ENCODE data around the gene TRIP10. TPM values are rescaled to one million over a fixed set of nuclear protein-coding genes. Genes with fewer than 3 reads are reported as not detected.

Gene TRIP10
- total RNA-seq, 1 experiment from 2014 or later = 50.0 TPM

DNA sequence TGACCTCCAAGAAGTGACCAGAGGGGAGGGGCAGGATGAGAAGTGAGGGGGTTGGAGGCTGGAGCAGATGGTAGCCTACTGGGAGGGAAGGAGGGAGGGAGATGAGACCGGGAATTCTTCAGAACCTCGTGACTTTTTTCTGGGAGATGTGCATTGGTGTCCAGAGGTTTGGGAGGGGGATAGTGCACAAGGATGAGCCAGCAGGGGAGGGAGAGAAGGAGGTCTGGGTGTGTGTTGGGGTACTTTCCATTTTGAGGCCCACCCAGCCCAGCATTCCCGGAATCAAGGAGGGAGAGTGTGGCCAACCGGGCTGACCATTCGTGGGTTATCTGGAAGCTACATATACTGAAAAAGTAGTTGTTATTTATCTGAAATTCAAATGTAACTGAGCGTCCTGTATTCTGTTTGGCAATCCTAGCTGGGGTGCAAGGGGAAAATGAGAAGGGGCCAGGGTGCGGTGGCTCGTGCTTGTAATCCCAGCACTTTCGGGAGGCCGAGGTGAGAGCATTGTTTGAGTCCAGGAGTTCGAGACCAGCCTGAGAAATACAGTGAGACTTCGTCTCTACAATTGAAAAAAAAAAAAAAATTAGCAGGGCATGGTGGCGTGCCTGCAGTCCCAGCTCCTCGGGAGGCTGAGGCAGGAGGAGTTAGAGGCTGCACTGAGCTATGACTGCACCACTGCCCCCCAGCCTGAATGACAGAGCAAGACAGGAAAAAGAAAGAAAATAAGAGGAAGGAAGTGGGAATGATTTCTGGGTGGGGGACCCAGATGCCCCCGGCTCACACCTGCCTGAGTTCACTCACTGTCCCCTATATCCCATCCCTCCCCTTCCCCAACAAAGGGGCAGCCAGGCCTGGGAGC lies 14.6 kb upstream of the TRIP10 start:
- Histone ChIP-seq H3K4me3 (no peak overlapping the region), H3K9me3 (replicated peaks) (no peaks in the 10 kb centered on the region), H3K36me3 (no peaks in the 10 kb centered on the region), H3K4me1 (replicated peaks) (no peaks in the 10 kb centered on the region), H3K27ac (no peak overlapping the region), H3K27me3 (replicated peaks) (no peaks in the 10 kb centered on the region; the same call in 1 of the 2 replicates)
- no peak for DNase-seq (ENCODE audit: low read depth in 1 of 2, low spot score in 2 of 2)

DNA sequence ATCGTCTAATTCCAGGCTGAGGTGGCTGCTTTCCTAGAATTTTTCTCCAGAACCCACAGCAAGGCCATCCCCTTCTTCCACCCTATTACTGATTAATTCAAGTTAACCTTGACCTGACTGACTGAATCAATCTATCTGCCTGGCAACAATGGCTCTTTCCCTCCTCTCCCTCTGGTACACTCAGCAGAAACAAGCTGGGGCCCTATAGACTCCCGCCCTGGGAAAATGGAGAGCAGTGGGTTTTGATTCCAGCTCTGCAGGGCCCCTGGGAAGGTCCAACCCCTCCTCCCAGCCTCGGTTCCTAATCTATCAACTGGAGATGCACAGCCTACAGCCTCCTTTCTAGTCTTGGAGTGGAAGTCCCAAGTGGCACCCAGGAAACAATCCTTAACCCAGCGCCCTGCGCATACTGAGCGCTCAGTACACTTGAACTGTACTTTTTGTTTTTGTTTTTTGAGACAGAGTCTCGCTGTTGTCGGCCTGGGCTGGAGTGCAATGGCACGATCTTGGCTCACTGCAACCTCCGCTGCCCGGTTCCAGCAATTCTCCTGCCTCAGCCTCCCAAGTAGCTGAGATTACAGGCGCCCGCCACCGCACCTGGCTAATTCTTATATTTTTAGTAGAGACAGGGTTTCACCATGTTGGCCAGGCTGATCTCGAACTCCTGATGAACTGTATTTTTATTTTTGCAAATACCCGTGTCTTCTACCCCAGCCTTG lies 13.8 kb upstream of the TRIP10 start:
- no peak for DNase-seq (ENCODE audit: low read depth in 1 of 2, low spot score in 2 of 2)
- H3K27ac ChIP-seq = no peak overlapping the region
- H3K27me3 ChIP-seq (replicated peaks) = no peaks in the 10 kb centered on the region; the same call in 1 of the 2 replicates
- H3K4me1 ChIP-seq (replicated peaks) = no peaks in the 10 kb centered on the region
- no peak overlapping the region for H3K4me3 ChIP-seq
- no peaks in the 10 kb centered on the region for H3K9me3 ChIP-seq (replicated peaks)
- H3K36me3 ChIP-seq = no peaks in the 10 kb centered on the region

DNA sequence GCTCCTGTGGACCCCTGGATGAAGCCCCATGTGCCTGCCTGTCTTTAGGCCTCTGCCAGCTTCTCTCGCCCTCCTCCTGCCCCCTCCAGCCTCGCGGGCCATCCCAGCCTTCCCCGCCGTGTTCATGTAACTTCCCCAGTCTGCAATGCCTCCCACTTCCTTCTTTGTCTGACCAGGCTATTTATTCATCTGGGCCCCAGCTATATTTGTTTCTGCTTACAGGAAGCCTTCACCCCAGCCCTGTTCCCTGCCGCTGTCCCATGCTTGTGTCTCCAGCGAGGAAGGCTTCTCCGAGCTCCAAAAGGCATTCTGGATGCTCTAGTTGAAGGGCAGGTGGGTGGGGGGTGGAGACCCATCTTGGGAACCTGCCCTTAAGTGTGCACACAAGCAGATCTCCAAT lies 11.1 kb upstream of the TRIP10 start:
- no peak for DNase-seq (ENCODE audit: low read depth in 1 of 2, low spot score in 2 of 2)
- Histone ChIP-seq H3K4me3 (no peak overlapping the region), H3K4me1 (replicated peaks) (no peaks in the 10 kb centered on the region), H3K27me3 (replicated peaks) (no peaks in the 10 kb centered on the region), H3K9me3 (replicated peaks) (no peaks in the 10 kb centered on the region), H3K36me3 (peaks cover 13% of the 10 kb centered on the region; the same call in 1 of the 2 replicates), H3K27ac (no peak overlapping the region)

DNA sequence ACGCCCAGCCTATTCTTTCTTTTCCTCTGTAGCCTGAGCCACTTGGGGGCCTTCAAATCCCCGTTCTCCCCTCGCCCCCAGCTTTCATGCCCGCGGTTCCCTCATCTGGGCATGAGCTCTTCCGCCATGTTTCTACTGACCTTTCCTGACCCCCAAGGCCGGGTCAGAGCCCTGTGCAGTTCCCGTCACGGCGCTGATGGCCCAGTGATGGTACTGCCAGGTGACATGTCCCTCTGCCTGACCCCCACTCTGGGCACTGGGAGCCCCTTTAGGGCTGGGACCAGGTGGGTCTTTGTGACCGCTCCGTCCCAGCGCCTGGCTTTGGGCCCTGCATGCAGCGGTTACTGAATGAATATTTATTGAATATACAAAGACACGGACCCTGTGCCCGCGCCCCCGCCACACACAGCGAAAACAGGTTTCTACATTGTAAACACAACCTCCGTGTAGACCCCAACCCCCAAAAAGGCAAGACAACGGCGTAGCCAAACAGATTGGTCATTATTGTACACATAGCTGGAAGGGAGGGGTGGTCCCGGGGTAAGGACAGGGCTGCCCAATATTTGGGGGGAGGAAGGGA lies 9.8 kb upstream of the TRIP10 start:
- Histone ChIP-seq H3K36me3 (peaks cover 13% of the 10 kb centered on the region; the same call in 1 of the 2 replicates), H3K4me3 (no peak overlapping the region), H3K9me3 (replicated peaks) (no peaks in the 10 kb centered on the region), H3K27me3 (replicated peaks) (no peaks in the 10 kb centered on the region), H3K4me1 (replicated peaks) (no peaks in the 10 kb centered on the region), H3K27ac (no peak overlapping the region)
- no peak for DNase-seq (ENCODE audit: low read depth in 1 of 2, low spot score in 2 of 2)

DNA sequence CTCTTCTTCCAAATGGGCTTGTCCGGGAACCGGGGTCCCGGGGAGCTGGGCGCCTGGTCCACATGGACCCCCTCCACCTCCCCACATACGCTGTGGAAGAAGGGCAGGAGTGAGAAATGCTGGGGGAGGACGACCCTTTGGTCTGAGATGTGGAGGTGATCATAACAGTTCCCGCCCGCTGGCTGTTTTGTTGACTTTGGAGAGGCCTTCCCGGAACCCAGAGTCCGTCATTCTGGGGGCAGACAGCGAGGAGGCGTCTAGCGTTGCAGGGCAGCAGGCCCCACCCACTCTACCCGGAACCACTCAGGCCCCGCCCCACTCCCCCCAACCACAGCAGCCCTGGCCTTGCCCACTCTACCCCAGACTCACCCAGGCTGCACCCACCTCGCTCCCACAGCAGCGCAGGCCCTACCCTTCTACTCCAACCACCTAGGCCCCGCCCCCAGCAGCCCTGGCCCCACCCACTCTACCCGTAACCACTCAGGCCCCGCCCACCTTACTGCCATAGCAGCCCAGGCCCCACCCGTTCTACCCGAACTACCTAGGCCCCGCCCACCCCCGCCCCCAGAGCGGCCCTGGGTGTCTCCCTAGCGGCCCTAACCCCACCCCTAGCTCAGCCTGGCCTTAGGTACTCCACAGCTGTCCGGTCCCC lies 9.2 kb upstream of the TRIP10 start:
- H3K4me3 ChIP-seq = no peak overlapping the region
- no peaks in the 10 kb centered on the region for H3K4me1 ChIP-seq (replicated peaks)
- DNase-seq (ENCODE audit: low read depth in 1 of 2, low spot score in 2 of 2) = no peak
- no peak overlapping the region for H3K27ac ChIP-seq
- no peaks in the 10 kb centered on the region for H3K27me3 ChIP-seq (replicated peaks)
- H3K9me3 ChIP-seq (replicated peaks) = no peaks in the 10 kb centered on the region
- H3K36me3 ChIP-seq = peaks cover 13% of the 10 kb centered on the region; the same call in 1 of the 2 replicates

DNA sequence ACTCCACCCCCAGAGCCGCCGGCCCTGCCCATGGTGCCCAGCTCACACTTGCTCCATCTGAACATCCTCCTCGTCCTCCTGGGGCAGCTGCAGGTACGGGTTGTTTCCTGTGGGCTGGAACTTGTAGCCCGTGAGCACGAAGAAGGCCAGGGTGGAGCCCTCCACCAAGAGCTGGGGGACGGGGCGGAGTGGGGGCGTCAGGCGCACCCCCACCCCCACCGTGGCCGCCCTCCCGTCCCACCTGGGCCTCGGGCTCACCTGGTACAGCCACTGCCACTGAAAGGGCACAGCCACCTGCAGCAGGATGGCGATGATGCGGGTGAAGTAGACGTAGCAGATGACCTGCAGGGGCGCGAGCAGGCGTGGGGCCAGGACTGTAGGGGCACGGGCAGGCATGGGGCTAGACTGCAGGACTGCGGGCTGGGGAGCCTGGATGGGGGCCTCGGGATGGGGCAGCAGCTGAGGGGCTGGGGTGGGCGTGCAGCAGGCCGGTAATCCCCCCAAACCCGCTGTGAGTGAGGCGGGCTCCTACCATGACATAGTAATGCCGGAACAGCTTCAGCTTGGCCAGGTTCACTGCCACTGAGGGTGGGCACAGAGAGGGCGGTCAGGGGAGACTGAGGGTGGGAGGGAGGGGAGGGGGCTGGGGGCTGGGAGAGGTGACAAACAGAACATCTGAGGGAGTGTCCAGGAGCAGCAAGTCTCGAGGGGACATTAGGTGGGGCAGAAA lies 8.4 kb upstream of the TRIP10 start:
- DNase-seq (ENCODE audit: low read depth in 1 of 2, low spot score in 2 of 2) = no peak
- H3K4me3 ChIP-seq = no peak overlapping the region
- H3K4me1 ChIP-seq (replicated peaks) = peaks cover 3% of the 10 kb centered on the region
- H3K9me3 ChIP-seq (replicated peaks) = no peaks in the 10 kb centered on the region
- no peak overlapping the region for H3K27ac ChIP-seq
- no peaks in the 10 kb centered on the region for H3K27me3 ChIP-seq (replicated peaks)
- peaks cover 13% of the 10 kb centered on the region; the same call in 1 of the 2 replicates for H3K36me3 ChIP-seq

DNA sequence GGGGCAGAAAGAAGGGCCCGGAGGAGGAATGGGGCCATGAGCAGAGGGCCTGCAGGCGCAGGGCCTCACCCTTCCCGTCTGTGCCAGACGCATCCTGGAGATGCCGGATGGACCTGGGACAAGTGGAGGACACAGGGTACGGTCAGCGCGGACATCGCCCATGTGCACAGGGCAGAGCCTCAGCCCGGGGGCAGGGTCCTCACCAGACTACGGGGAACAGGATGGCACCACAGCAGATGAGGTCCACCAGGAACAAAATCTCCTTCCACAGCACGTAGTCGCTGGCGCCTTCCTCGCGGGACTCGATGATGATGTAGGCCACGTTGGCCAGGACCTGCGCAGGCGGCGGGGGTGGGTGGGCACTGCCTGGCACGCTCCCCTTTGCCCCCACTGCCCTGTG lies 7.7 kb upstream of the TRIP10 start:
- Histone ChIP-seq H3K27ac (no peak overlapping the region), H3K36me3 (peaks cover 13% of the 10 kb centered on the region; the same call in 1 of the 2 replicates), H3K4me1 (replicated peaks) (peaks cover 9% of the 10 kb centered on the region), H3K4me3 (no peak overlapping the region), H3K27me3 (replicated peaks) (no peaks in the 10 kb centered on the region), H3K9me3 (replicated peaks) (no peaks in the 10 kb centered on the region)
- DNase-seq (ENCODE audit: low read depth in 1 of 2, low spot score in 2 of 2) = no peak

DNA sequence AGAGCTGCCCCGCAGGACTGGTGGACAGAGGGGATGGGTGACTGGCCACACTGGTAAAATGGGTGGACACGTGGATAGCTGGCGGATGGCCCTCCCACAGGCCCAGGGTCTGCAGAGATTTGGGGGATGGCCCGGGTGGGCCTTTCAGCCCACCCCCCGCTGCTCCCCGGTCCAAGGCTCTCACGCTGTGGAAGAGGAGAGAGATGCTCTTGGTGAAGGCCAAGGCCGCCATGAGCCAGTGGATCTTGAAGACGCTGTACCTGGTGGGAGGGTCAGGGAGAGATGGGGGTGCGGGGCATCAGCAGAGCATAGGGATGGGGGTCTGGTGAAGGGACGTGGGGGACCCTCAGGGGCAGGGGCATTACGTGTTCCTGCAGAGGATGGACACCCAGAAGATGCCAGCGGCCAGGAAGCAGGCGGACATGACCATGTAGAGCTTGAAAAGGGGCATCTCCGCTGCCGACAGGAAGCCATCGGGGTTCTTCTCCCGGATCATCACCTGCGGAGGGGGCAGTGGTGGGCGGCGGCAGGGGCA lies 6.6 kb upstream of the TRIP10 start:
- Histone ChIP-seq H3K27ac (no peak overlapping the region), H3K4me3 (no peak overlapping the region), H3K9me3 (replicated peaks) (no peaks in the 10 kb centered on the region), H3K4me1 (replicated peaks) (peaks cover 10% of the 10 kb centered on the region), H3K36me3 (peaks cover 13% of the 10 kb centered on the region; the same call in 1 of the 2 replicates), H3K27me3 (replicated peaks) (no peaks in the 10 kb centered on the region)
- no peak for DNase-seq (ENCODE audit: low read depth in 1 of 2, low spot score in 2 of 2)

DNA sequence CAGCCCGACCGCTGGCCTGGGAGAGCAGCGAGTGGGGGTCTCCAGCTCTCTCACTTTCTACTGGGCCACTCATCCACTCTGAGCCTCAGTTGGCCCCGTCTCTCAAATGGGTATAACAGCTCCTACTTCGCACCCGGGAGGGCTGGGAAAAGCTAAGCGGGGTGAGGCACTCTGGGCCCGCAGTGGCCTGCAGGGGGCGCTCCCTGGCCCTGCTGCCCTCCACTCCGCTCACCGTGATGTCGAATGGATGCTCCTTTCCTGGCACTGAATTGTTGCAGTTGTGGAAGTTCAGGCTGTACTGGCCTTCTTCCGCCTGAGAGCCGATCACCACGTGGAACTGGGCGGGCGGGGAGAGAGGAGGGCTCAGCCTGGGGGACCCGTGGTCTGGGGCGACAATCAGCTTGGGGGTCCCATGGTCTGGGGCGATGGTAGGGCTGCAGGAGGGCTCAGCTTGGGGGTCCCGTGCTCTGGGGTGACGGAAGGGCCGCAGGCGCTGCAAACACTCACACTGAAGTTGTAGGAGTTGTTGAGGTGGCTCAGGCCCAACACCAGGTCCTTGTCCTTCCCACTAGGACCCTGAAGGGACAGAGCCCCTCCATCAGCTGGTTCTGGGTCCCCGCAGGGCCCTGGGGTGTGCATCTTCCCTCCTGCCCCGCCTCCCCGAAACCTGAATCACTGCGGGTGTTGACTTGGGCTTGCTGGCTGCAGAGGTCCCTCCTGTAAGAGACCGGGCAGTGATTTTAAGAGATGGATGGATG lies 6.0 kb upstream of the TRIP10 start:
- Histone ChIP-seq H3K4me3 (no peak overlapping the region), H3K36me3 (peaks cover 13% of the 10 kb centered on the region; the same call in 1 of the 2 replicates), H3K27ac (no peak overlapping the region), H3K27me3 (replicated peaks) (no peaks in the 10 kb centered on the region), H3K9me3 (replicated peaks) (no peaks in the 10 kb centered on the region), H3K4me1 (replicated peaks) (peaks cover 16% of the 10 kb centered on the region)
- no peak for DNase-seq (ENCODE audit: low read depth in 1 of 2, low spot score in 2 of 2)

DNA sequence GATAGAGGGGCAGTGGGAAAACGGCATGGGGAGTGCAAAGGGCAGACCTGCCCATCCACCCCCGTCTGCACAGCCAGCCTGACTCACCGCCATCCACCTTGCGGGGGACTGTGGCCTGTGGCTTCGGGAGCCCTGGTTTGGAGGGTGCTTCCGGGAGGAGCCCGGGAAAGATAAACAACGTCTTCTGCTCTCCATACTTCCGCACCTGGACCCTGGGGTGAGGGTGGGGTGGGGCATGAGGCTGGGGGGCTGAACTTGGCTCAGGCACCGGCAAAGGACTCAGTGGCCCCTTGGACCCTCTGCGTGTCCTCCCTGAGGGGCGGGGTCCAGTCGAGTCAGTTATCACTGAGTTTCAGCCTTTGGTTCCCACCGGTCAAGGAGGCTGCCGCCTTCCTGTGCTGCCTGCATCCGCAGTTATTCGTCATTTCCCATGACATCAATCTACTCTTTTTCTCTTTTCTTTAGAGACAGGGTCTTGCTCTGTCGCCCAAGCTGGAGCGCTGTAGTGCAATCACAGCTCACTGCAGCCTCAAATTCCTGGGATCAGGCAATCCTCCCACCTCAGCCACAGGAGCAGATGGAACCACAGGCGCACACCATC lies 5.3 kb upstream of the TRIP10 start:
- Histone ChIP-seq H3K27me3 (replicated peaks) (no peaks in the 10 kb centered on the region), H3K4me1 (replicated peaks) (peaks cover 23% of the 10 kb centered on the region), H3K9me3 (replicated peaks) (no peaks in the 10 kb centered on the region), H3K27ac (no peak overlapping the region), H3K4me3 (no peak overlapping the region), H3K36me3 (peaks cover 13% of the 10 kb centered on the region; the same call in 1 of the 2 replicates)
- DNase-seq (ENCODE audit: low read depth in 1 of 2, low spot score in 2 of 2) = no peak

DNA sequence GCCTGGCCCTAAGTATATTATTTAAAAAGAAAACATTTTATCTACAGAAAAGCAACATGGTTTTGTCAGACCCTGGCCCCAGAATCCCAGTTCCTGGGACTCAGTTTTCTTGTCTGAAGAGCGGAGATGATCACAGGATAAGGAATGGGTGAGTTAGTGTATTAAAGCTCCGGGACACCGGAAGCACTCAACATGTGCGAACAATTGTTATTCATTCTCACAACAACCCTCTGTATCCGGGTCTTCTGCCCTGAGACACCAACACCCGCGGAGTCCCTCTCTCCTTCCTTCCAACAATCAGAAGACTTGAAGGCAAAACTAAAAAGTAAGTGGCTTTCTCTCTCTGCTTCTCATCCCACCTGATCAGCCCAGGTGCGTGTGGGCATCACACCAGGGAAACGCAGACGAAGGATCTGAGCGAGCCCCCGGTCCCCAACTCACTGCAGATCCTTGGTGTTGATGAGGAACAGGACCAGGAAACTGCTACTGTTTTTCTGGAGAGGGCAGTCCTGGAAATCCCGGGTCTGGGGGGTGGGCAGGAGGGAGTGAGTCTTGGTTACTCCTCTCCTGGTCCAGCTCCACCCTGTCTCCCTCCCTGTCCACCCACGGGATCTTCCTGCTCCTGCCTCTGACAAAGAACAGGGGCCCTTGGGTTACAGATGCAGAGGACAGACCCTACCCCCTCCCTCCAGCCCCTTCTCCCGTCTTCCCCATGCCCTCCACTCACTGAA lies 4.1 kb upstream of the TRIP10 start:
- H3K9me3 ChIP-seq (replicated peaks) = no peaks in the 10 kb centered on the region
- H3K4me1 ChIP-seq (replicated peaks) = peaks cover 24% of the 10 kb centered on the region
- H3K27me3 ChIP-seq (replicated peaks) = no peaks in the 10 kb centered on the region
- no peak overlapping the region for H3K4me3 ChIP-seq
- H3K27ac ChIP-seq = no peak overlapping the region
- no peak for DNase-seq (ENCODE audit: low read depth in 1 of 2, low spot score in 2 of 2)
- peaks cover 16% of the 10 kb centered on the region; the same call in 1 of the 2 replicates for H3K36me3 ChIP-seq
